Stimulated activated CD4-positive, alpha-beta T cell treated with anti-CD3 and anti-CD28 coated beads, Interleukin-15, amount 100 ng/mL, for 24 hours (primary cell): Measurements from ENCODE around the gene U2SURP.

Source experiments
- DNase-seq: peaks from one replicate; pipeline ENCODE4 v3.0.0-alpha.2; 2020

Gene U2SURP

GRCh38 chr3:143105170-143105569, 103.8 kb downstream of the U2SURP start:
- no peak for DNase-seq

- no peak for DNase-seq
Observed at GRCh38 chr3:143109861-143110260, 108.5 kb downstream of the U2SURP start.
